ENCODE measurements around the gene DLGAP1. TPM values are rescaled to one million over a fixed set of nuclear protein-coding genes. Genes with fewer than 3 reads are reported as not detected.
A peak's percentile ranks its signal among the peaks of the same experiment; 100 is the strongest.

The DLGAP1 gene
- total and polyA plus RNA-seq, 2 experiments from 2014 or later = 0.13 to 0.22 TPM

DNA sequence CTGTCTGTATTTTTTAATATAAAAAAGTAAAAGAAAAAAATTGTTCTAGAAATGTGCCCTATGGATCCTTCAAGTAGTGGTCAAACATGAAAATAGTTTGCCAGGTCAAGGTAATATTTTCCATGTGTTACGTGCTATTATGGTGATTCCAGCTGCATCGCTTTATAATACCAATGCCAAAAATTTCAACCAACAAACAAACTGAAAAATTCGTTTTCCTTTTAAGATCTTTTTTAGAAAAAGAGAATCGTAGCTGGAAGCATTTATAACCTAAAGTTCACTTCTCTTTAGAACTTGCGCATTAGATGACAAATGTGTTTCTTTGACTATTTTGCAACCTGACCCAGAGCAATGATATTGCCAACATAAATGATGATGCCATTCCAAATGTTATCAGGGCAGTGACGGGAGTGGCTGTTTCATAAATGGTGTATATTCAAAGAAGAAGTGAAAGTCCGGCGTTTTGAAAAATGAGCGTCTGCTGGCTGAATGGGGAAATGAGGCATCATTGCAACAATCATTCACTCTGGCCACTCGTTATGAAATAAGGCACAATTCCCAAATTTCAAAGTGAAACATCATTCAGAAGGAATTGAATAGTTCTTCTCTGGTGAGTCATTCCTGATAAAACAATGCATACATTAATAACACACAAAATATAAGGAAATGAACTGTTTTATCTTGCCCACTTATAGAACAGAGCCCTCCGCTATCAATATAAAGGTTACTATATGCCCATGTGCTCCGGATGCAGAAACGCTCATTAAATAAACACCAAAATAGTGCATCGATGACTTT, 707.7 kb downstream of the DLGAP1 start:
- 68 to 75% methylated on average over 14 of the region's 14 CpGs for WGBS, 2 experiments (ENCODE audit: low coverage in 1 of 2, low lambda C conversion rate in 2 of 2, missing lambda C conversion rate in 2 of 2)
- no peaks in the 10 kb centered on the region; the same call in 1 of the 2 replicates for H3K4me1 ChIP-seq (ENCODE audit: insufficient read depth)
- no peak overlapping the region for H3K4me3 ChIP-seq
- no peaks in the 10 kb centered on the region for H3K27me3 ChIP-seq (replicated peaks; ENCODE audit: insufficient read depth)
- H4K20me1 ChIP-seq (ENCODE audit: insufficient read depth) = no peaks in the 10 kb centered on the region
- DNase-seq = peak; percentile 20
- in situ Hi-C loops (cut with MboI) = no loop called here
- H3K36me3 ChIP-seq (ENCODE audit: low read depth) = no peaks in the 10 kb centered on the region
- TF ChIP-seq EZH2phosphoT487 (IDR thresholded peaks at IDR 0.05; ENCODE audit: insufficient read depth, low read depth) (no peak), EZH2 (IDR thresholded peaks at IDR 0.05; ENCODE audit: insufficient read depth, poor library complexity, severe bottlenecking) (no peak)
- H3K79me2 ChIP-seq (ENCODE audit: insufficient read depth) = no peaks in the 10 kb centered on the region
- no peaks in the 10 kb centered on the region for H3K9me2 ChIP-seq (ENCODE audit: insufficient read depth)
- no peaks in the 10 kb centered on the region for H3F3A ChIP-seq (ENCODE audit: insufficient read depth)
- H3K4me2 ChIP-seq (ENCODE audit: unreplicated experiment) = no peak overlapping the region
- no peaks in the 10 kb centered on the region for H3K9me3 ChIP-seq (ENCODE audit: low read depth)
- H2AFZ ChIP-seq = no peak overlapping the region
- no peak overlapping the region for H3K9ac ChIP-seq
- no peak overlapping the region for H3K27ac ChIP-seq

DNA sequence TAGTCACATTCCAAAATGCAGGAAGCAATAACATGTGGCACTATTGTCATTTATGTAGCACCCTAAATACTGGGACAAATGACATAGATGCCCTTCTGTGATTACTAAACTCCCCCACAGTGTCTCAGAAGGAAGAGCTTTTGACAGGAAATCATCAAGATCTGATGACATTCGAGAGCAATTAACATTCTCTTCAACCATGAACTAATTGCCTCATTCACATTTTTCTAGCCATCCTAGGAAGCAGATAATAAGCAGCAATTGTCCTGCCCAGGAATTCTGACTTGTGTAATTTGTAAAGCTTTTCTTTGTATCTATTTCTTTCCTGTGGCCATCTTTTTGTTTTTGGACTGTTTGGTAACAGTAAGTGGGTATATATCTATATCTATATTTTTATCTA, 712.6 kb downstream of the DLGAP1 start:
- no peaks in the 10 kb centered on the region; the same call in 1 of the 2 replicates for H3K4me1 ChIP-seq (ENCODE audit: insufficient read depth)
- no peaks in the 10 kb centered on the region for H3K27me3 ChIP-seq (replicated peaks; ENCODE audit: insufficient read depth)
- TF ChIP-seq EZH2 (IDR thresholded peaks at IDR 0.05; ENCODE audit: insufficient read depth, poor library complexity, severe bottlenecking) (no peak), EZH2phosphoT487 (IDR thresholded peaks at IDR 0.05; ENCODE audit: insufficient read depth, low read depth) (no peak)
- no peaks in the 10 kb centered on the region for H3F3A ChIP-seq (ENCODE audit: insufficient read depth)
- no peaks in the 10 kb centered on the region for H3K79me2 ChIP-seq (ENCODE audit: insufficient read depth)
- H3K9ac ChIP-seq = no peak overlapping the region
- H2AFZ ChIP-seq = no peak overlapping the region
- DNase-seq = no peak
- in situ Hi-C loops (cut with MboI) = no loop called here
- no peak overlapping the region for H3K4me2 ChIP-seq (ENCODE audit: unreplicated experiment)
- no peaks in the 10 kb centered on the region for H3K36me3 ChIP-seq (ENCODE audit: low read depth)
- 0 to 7% methylated on average over 1 of the region's 1 CpG for WGBS, 2 experiments (ENCODE audit: low coverage in 1 of 2, low lambda C conversion rate in 2 of 2, missing lambda C conversion rate in 2 of 2)
- no peaks in the 10 kb centered on the region for H3K9me2 ChIP-seq (ENCODE audit: insufficient read depth)
- H3K27ac ChIP-seq = no peak overlapping the region
- no peak overlapping the region for H3K4me3 ChIP-seq
- H3K9me3 ChIP-seq (ENCODE audit: low read depth) = no peaks in the 10 kb centered on the region
- no peaks in the 10 kb centered on the region for H4K20me1 ChIP-seq (ENCODE audit: insufficient read depth)

DNA sequence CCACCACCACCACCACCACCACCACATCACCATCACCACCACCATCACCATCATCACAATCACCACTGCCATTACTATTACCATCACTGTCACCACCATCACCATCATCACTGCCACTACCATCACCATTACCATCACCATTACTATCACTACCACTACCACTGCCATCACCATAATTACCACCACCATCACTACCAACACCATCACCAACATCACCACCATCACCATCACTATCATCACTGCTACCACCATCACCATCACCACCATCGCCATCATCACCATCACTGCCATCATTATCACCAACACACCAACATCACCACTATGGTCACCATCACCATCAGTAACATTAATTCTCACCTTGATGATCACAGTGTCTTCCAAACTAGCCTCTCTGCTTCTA, 713.8 kb downstream of the DLGAP1 start:
- no peaks in the 10 kb centered on the region for H3K27me3 ChIP-seq (replicated peaks; ENCODE audit: insufficient read depth)
- H3K4me2 ChIP-seq (ENCODE audit: unreplicated experiment) = no peak overlapping the region
- DNase-seq = no peak
- 68 to 69% methylated on average over 1 of the region's 1 CpG for WGBS, 2 experiments (ENCODE audit: low coverage in 1 of 2, low lambda C conversion rate in 2 of 2, missing lambda C conversion rate in 2 of 2)
- H3F3A ChIP-seq (ENCODE audit: insufficient read depth) = no peaks in the 10 kb centered on the region
- H4K20me1 ChIP-seq (ENCODE audit: insufficient read depth) = no peaks in the 10 kb centered on the region
- H3K4me3 ChIP-seq = no peak overlapping the region
- no peak for TF ChIP-seq EZH2 (IDR thresholded peaks at IDR 0.05; ENCODE audit: insufficient read depth, poor library complexity, severe bottlenecking)
- no peak for TF ChIP-seq EZH2phosphoT487 (IDR thresholded peaks at IDR 0.05; ENCODE audit: insufficient read depth, low read depth)
- no peak overlapping the region for H2AFZ ChIP-seq
- no peaks in the 10 kb centered on the region for H3K9me2 ChIP-seq (ENCODE audit: insufficient read depth)
- no peaks in the 10 kb centered on the region for H3K9me3 ChIP-seq (ENCODE audit: low read depth)
- in situ Hi-C loops (cut with MboI) = no loop called here
- no peaks in the 10 kb centered on the region for H3K79me2 ChIP-seq (ENCODE audit: insufficient read depth)
- H3K36me3 ChIP-seq (ENCODE audit: low read depth) = no peaks in the 10 kb centered on the region
- H3K4me1 ChIP-seq (ENCODE audit: insufficient read depth) = no peaks in the 10 kb centered on the region
- H3K27ac ChIP-seq = no peak overlapping the region
- H3K9ac ChIP-seq = no peak overlapping the region

DNA sequence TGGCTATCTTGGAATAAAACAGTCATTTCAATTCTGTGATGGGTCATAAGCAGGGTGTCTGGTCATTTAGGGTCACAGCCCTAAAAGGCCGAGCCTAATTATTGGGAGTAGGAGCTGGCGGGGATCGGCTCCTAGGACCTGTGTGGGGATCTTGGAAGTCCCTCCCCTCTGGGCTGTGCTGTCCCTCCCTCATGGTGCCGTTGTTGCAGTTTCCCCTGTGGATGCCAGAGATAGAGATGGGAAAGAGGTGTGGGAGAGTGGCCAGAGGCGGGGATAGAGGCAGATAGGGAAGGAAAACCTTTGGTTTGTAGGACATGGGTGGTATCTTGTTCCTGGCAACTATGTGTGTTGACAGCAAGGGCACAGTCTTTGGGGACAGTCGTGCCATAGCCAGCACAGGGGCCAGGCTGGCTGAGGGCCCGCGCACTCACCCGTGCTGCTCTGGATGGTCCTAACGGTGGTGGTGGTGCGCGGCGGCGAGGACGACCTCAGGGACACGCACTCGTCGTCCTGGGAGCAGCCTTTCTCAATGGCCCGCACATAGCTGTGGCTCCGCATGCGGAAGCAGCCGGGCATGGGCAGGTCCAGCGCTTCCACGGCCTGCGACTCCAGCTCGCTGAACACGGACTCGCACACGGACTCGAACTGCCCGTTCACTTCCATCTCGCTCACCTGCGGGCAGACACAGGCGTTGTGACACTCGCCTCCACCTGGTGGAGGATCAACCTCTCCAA, 726.2 kb downstream of the DLGAP1 start:
- no peak overlapping the region for H2AFZ ChIP-seq
- no peaks in the 10 kb centered on the region for H4K20me1 ChIP-seq (ENCODE audit: insufficient read depth)
- no peaks in the 10 kb centered on the region for H3K4me1 ChIP-seq (ENCODE audit: insufficient read depth)
- H3K4me3 ChIP-seq = no peak overlapping the region
- WGBS, 2 experiments (ENCODE audit: low coverage in 1 of 2, low lambda C conversion rate in 2 of 2, missing lambda C conversion rate in 2 of 2) = 86 to 90% methylated on average over 28 to 35 of the region's 35 CpGs
- no peaks in the 10 kb centered on the region for H3K9me2 ChIP-seq (ENCODE audit: insufficient read depth)
- no peaks in the 10 kb centered on the region for H3K79me2 ChIP-seq (ENCODE audit: insufficient read depth)
- no peak for DNase-seq
- H3K4me2 ChIP-seq (ENCODE audit: unreplicated experiment) = no peak overlapping the region
- no peak for TF ChIP-seq EZH2 (IDR thresholded peaks at IDR 0.05; ENCODE audit: insufficient read depth, poor library complexity, severe bottlenecking)
- no peak for TF ChIP-seq EZH2phosphoT487 (IDR thresholded peaks at IDR 0.05; ENCODE audit: insufficient read depth, low read depth)
- peaks cover 12% of the 10 kb centered on the region; the same call in 1 of the 2 replicates for H3K27me3 ChIP-seq (replicated peaks; ENCODE audit: insufficient read depth)
- no peak overlapping the region for H3K9ac ChIP-seq
- no peaks in the 10 kb centered on the region for H3K36me3 ChIP-seq (ENCODE audit: low read depth)
- no peak overlapping the region for H3K27ac ChIP-seq
- no peaks in the 10 kb centered on the region for H3K9me3 ChIP-seq (ENCODE audit: low read depth)
- H3F3A ChIP-seq (ENCODE audit: insufficient read depth) = no peaks in the 10 kb centered on the region
- in situ Hi-C loops (cut with MboI) = no loop called here
